Ureter (tissue), 1 donor: ENCODE results near the gene B4GALT6. TPM values are rescaled to one million over a fixed set of nuclear protein-coding genes. Genes with fewer than 3 reads are reported as not detected.

ENCODE experiments used
- DNase-seq: peaks from one replicate; pipeline ENCODE4 v3.0.0-alpha.2; 2020; ENCODE audit warnings: low spot score
- total RNA-seq: library from RNA; stranded (reverse); gene quantifications from one replicate; pipeline ENCODE4 v1.2.4, GENCODE V29; 2023
- donor health status: DM: yes; HTN: yes; CAD: no.

B4GALT6 gene
- total RNA-seq, 1 donor from 2014 or later, result 8.9 TPM

GRCh38 chr18:31694297-31694696 lies 9.9 kb upstream of the B4GALT6 start:
- DNase-seq, result no peak

GRCh38 chr18:31688606-31689005 lies 4.2 kb upstream of the B4GALT6 start:
- DNase-seq, result no peak

GRCh38 chr18:31686986-31687928 lies 2.9 kb upstream of the B4GALT6 start:
- DNase-seq, result no peak

GRCh38 chr18:31686572-31686971 lies 2.2 kb upstream of the B4GALT6 start:
- DNase-seq, result no peak

GRCh38 chr18:31685097-31686082 lies 1.0 kb upstream of the B4GALT6 start:
- peak; percentile 67 for DNase-seq

GRCh38 chr18:31683968-31684278 lies 458 bp downstream of the B4GALT6 start:
- no peak for DNase-seq

GRCh38 chr18:31683106-31683505 lies 1.3 kb downstream of the B4GALT6 start:
- DNase-seq, result no peak

GRCh38 chr18:31680831-31681568 lies 3.4 kb downstream of the B4GALT6 start:
- no peak for DNase-seq

- DNase-seq, result no peak
These were observed 4.0 kb downstream of the B4GALT6 start for GRCh38 chr18:31680433-31680811.

GRCh38 chr18:31679791-31680432 lies 4.5 kb downstream of the B4GALT6 start:
- no peak for DNase-seq

- DNase-seq, result no peak
These were observed 5.1 kb downstream of the B4GALT6 start for GRCh38 chr18:31679133-31679742.

GRCh38 chr18:31678425-31678824 lies 6.0 kb downstream of the B4GALT6 start:
- DNase-seq, result no peak

GRCh38 chr18:31677592-31677991 lies 6.8 kb downstream of the B4GALT6 start:
- DNase-seq, result no peak

GRCh38 chr18:31675404-31675803 lies 9.0 kb downstream of the B4GALT6 start:
- no peak for DNase-seq

- no peak for DNase-seq
These were observed 11.7 kb downstream of the B4GALT6 start for GRCh38 chr18:31672628-31673135.

- DNase-seq, result no peak
These were observed 12.4 kb downstream of the B4GALT6 start for GRCh38 chr18:31671951-31672350.

- no peak for DNase-seq
These were observed 14.8 kb downstream of the B4GALT6 start for GRCh38 chr18:31669541-31669940.

- no peak for DNase-seq
These were observed 17.2 kb downstream of the B4GALT6 start for GRCh38 chr18:31667185-31667584.

- DNase-seq, result no peak
These were observed 18.3 kb downstream of the B4GALT6 start for GRCh38 chr18:31666055-31666454.

GRCh38 chr18:31664101-31664500 lies 20.3 kb downstream of the B4GALT6 start:
- no peak for DNase-seq

- DNase-seq, result no peak
These were observed 22.4 kb downstream of the B4GALT6 start for GRCh38 chr18:31661965-31662364.
